Neural cell (in vitro differentiated cells): ENCODE data around the gene ALS2CL. TPM values are rescaled to one million over a fixed set of nuclear protein-coding genes. Genes with fewer than 3 reads are reported as not detected.

Source experiments
- H2AFZ ChIP-seq: fragments of 200-600, 300-800 bp; sonication (generic), shearing (Covaris generic); 2 replicates; pipeline ENCODE4 v1.6.0; 2014; ENCODE audit warnings: low read depth, mild to moderate bottlenecking, antibody characterized with exemption, low read length, moderate library complexity
- H3F3A ChIP-seq: fragments of 200-600 bp; shearing (Covaris generic); 2 replicates; pipeline ENCODE4 v1.6.1; 2016; ENCODE audit warnings: mild to moderate bottlenecking, moderate library complexity, mixed read lengths, antibody characterized with exemption, low read length; ENCODE audit not compliant: insufficient read depth, poor library complexity, severe bottlenecking
- H3K27ac ChIP-seq: fragments of 200-600, 300-800 bp; sonication (generic), shearing (Covaris generic); 2 replicates; pipeline ENCODE4 v1.5.1; 2014; ENCODE audit warnings: mild to moderate bottlenecking, low read length, moderate library complexity
- H3K27me3 ChIP-seq: fragments of 300-800, 200-600 bp; sonication (generic), shearing (Covaris generic); 2 replicates; pipeline ENCODE4 v1.6.0; 2014; ENCODE audit warnings: mild to moderate bottlenecking, low read depth, low read length, moderate library complexity; ENCODE audit not compliant: insufficient read depth
- H3K36me3 ChIP-seq: fragments of 300-800, 200-600 bp; sonication (generic), shearing (Covaris generic); 2 replicates; pipeline ENCODE4 v1.5.1; 2014; ENCODE audit warnings: mild to moderate bottlenecking, antibody characterized with exemption, low read length, moderate library complexity; ENCODE audit not compliant: insufficient read depth
- H3K4me2 ChIP-seq: fragments of 300-800, 200-600 bp; sonication (generic), shearing (Covaris generic); 2 replicates; pipeline ENCODE4 v1.6.0; 2014; ENCODE audit warnings: mild to moderate bottlenecking, low read length
- H3K4me3 ChIP-seq: fragments of 300-800, 200-600 bp; sonication (generic), shearing (Covaris generic); 2 replicates; pipeline ENCODE4 v1.5.1; 2014; ENCODE audit warnings: mild to moderate bottlenecking, low read length, moderate library complexity
- H3K79me2 ChIP-seq: fragments of 200-600 bp; shearing (Covaris generic); replicated peaks from 2 replicates; pipeline ENCODE4 v1.6.0; 2014; ENCODE audit warnings: mild to moderate bottlenecking, low read length, moderate library complexity; ENCODE audit not compliant: insufficient read depth
- H3K9ac ChIP-seq: fragments of 300-800, 200-600 bp; sonication (generic), shearing (Covaris generic); 2 replicates; pipeline ENCODE4 v1.6.1; 2016; ENCODE audit warnings: mild to moderate bottlenecking, low read length, mixed read lengths
- H3K9me2 ChIP-seq: fragments of 200-600 bp; shearing (Covaris generic); 2 replicates; pipeline ENCODE4 v1.6.1; 2016; ENCODE audit warnings: mild to moderate bottlenecking, low read length, mixed read lengths; ENCODE audit not compliant: insufficient read depth
- H3K9me3 ChIP-seq: fragments of 200-600, 300-800 bp; sonication (generic), shearing (Covaris generic); 2 replicates; pipeline ENCODE4 v1.6.1; 2016; ENCODE audit warnings: mild to moderate bottlenecking, mixed run types, low read length, moderate library complexity, mixed read lengths
- H4K20me1 ChIP-seq: fragments of 200-600 bp; shearing (Covaris generic); 2 replicates; pipeline ENCODE4 v1.6.1; 2016; ENCODE audit warnings: mild to moderate bottlenecking, mixed run types; ENCODE audit not compliant: insufficient read depth
- EP300 ChIP-seq: fragments of 450-650 bp; conservative IDR thresholded peaks from 2 replicates; pipeline ENCODE4 v1.6.1; 2014; ENCODE audit warnings: antibody characterized with exemption, mild to moderate bottlenecking, moderate library complexity; ENCODE audit not compliant: poor library complexity, severe bottlenecking
- EZH2 ChIP-seq: fragments of 200-600, 300-800 bp; shearing (Covaris generic), sonication (generic); IDR thresholded peaks from 2 replicates; pipeline ENCODE4 v1.6.1; 2014; ENCODE audit warnings: antibody characterized with exemption, low read length, borderline replicate concordance, mild to moderate bottlenecking; ENCODE audit not compliant: insufficient read depth, poor library complexity, severe bottlenecking
- MXI1 ChIP-seq: fragments of 450-650 bp; conservative IDR thresholded peaks from 2 replicates; pipeline ENCODE4 v1.6.1; 2014; ENCODE audit warnings: antibody characterized with exemption, mild to moderate bottlenecking; ENCODE audit not compliant: poor library complexity, severe bottlenecking
- POLR2AphosphoS5 ChIP-seq: IDR thresholded peaks from 2 replicates; pipeline ENCODE4 v1.6.1; 2012
- RAD21 ChIP-seq: fragments of 450-650 bp; conservative IDR thresholded peaks from 2 replicates; pipeline ENCODE4 v1.6.1; 2014; ENCODE audit warnings: antibody characterized with exemption, mild to moderate bottlenecking, moderate library complexity
- SMC3 ChIP-seq: fragments of 450-650 bp; conservative IDR thresholded peaks from 2 replicates; pipeline ENCODE4 v1.6.1; 2014; ENCODE audit warnings: antibody characterized with exemption, mild to moderate bottlenecking, moderate library complexity; ENCODE audit not compliant: poor library complexity
- TAF1 ChIP-seq: IDR thresholded peaks from 2 replicates; pipeline ENCODE4 v1.6.1; 2012; ENCODE audit warnings: low read depth
- polyA plus RNA-seq: library from polyadenylated mRNA; depleted of rRNA; stranded (reverse); fragments of >200 nt; gene quantifications from 2 replicates; pipeline ENCODE4 v1.2.3, GENCODE V29; 2014
- TF ChIP-seq, protein P1 (sequence below): IDR thresholded peaks from 2 replicates; pipeline ENCODE4 v1.6.1; 2012; ENCODE audit warnings: borderline replicate concordance
- TF ChIP-seq, protein P2 (sequence below): fragments of 450-650 bp; IDR thresholded peaks from 2 replicates; pipeline ENCODE4 v1.5.1; 2014; ENCODE audit warnings: antibody characterized with exemption, mild to moderate bottlenecking, moderate library complexity; ENCODE audit not compliant: poor library complexity, severe bottlenecking

Gene ALS2CL
- polyA plus RNA-seq, 1 donor from 2014 or later, result 0.11 TPM

DNA sequence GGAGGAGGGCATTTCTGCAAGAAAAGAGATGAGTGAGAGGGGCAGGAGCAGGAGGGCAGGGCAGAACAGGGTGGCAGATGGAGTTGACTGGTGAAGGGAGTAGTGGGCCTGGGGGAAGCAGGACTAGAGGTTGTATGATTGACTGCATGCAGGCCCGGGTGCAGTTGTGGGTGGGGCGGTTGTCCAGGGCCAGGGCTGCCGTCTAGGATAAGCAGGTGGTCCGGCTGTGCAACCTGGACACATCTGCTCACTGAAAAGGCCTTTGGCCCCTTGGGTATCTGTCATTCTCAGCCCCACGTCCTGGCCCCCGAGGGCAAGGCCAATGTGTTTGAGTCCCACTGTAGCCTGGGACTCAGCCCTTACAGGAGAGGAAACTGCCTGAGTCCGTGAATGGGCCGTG, 25.4 kb downstream of the ALS2CL start:
- H2AFZ ChIP-seq, result no peak overlapping the region
- TF ChIP-seq POLR2AphosphoS5 (no peak), RAD21 (no peak), MXI1 (no peak), SMC3 (no peak), EZH2 (no peak), TAF1 (no peak), EP300 (no peak)
- TF ChIP-seq, protein P1, sequence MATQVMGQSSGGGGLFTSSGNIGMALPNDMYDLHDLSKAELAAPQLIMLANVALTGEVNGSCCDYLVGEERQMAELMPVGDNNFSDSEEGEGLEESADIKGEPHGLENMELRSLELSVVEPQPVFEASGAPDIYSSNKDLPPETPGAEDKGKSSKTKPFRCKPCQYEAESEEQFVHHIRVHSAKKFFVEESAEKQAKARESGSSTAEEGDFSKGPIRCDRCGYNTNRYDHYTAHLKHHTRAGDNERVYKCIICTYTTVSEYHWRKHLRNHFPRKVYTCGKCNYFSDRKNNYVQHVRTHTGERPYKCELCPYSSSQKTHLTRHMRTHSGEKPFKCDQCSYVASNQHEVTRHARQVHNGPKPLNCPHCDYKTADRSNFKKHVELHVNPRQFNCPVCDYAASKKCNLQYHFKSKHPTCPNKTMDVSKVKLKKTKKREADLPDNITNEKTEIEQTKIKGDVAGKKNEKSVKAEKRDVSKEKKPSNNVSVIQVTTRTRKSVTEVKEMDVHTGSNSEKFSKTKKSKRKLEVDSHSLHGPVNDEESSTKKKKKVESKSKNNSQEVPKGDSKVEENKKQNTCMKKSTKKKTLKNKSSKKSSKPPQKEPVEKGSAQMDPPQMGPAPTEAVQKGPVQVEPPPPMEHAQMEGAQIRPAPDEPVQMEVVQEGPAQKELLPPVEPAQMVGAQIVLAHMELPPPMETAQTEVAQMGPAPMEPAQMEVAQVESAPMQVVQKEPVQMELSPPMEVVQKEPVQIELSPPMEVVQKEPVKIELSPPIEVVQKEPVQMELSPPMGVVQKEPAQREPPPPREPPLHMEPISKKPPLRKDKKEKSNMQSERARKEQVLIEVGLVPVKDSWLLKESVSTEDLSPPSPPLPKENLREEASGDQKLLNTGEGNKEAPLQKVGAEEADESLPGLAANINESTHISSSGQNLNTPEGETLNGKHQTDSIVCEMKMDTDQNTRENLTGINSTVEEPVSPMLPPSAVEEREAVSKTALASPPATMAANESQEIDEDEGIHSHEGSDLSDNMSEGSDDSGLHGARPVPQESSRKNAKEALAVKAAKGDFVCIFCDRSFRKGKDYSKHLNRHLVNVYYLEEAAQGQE, result no peak
- TF ChIP-seq, protein P2, sequence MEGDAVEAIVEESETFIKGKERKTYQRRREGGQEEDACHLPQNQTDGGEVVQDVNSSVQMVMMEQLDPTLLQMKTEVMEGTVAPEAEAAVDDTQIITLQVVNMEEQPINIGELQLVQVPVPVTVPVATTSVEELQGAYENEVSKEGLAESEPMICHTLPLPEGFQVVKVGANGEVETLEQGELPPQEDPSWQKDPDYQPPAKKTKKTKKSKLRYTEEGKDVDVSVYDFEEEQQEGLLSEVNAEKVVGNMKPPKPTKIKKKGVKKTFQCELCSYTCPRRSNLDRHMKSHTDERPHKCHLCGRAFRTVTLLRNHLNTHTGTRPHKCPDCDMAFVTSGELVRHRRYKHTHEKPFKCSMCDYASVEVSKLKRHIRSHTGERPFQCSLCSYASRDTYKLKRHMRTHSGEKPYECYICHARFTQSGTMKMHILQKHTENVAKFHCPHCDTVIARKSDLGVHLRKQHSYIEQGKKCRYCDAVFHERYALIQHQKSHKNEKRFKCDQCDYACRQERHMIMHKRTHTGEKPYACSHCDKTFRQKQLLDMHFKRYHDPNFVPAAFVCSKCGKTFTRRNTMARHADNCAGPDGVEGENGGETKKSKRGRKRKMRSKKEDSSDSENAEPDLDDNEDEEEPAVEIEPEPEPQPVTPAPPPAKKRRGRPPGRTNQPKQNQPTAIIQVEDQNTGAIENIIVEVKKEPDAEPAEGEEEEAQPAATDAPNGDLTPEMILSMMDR, result no peak
- no peaks in the 10 kb centered on the region for H3F3A ChIP-seq
- no peaks in the 10 kb centered on the region for H3K79me2 ChIP-seq
- no peaks in the 10 kb centered on the region for H4K20me1 ChIP-seq
- H3K27ac ChIP-seq, result no peak overlapping the region
- no peak overlapping the region for H3K9ac ChIP-seq
- no peak overlapping the region for H3K4me3 ChIP-seq
- no peaks in the 10 kb centered on the region for H3K36me3 ChIP-seq
- H3K9me3 ChIP-seq, result no peaks in the 10 kb centered on the region
- H3K9me2 ChIP-seq, result no peaks in the 10 kb centered on the region
- H3K4me2 ChIP-seq, result no peak overlapping the region
- no peaks in the 10 kb centered on the region for H3K27me3 ChIP-seq

DNA sequence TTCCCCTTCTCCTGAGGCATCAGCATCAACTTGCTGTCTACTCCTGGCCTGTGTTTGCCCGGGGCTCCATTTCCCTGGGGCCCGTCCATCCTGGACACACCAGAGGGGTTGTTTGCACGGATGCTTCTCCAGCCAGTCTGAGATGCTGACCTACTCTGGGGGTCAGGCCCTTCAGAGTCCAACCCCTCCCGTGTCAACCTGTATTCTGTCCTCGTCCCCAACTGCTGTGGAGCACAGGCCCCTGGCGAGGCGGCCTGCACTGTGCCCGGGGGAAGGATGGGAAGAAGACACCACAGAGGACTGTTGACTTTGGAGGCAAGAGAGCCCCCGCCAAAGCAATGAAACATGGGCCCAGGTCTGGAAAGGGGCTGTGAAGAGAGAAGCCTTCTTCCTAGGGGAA, 25.8 kb downstream of the ALS2CL start:
- H3K9me3 ChIP-seq, result no peaks in the 10 kb centered on the region

More for the DNA sequence above, 25.8 kb downstream of the ALS2CL start:
- Histone ChIP-seq H2AFZ (no peak overlapping the region), H3K9me2 (no peaks in the 10 kb centered on the region), H3K9ac (no peak overlapping the region), H3K79me2 (no peaks in the 10 kb centered on the region), H3K4me2 (no peak overlapping the region), H3K27ac (no peak overlapping the region), H3F3A (no peaks in the 10 kb centered on the region), H3K4me3 (no peak overlapping the region), H3K27me3 (no peaks in the 10 kb centered on the region), H4K20me1 (no peaks in the 10 kb centered on the region), H3K36me3 (no peaks in the 10 kb centered on the region)
- TF ChIP-seq, protein P2, result no peak
- TF ChIP-seq, protein P1, result no peak
- TF ChIP-seq RAD21 (no peak), MXI1 (no peak), EP300 (no peak), POLR2AphosphoS5 (no peak), SMC3 (no peak), TAF1 (no peak)
